ENCODE measurements around the gene ZBTB49.
"Not testable (repeated sequence)": the region's sequence is repeated elsewhere in the genome, so short reads cannot be mapped to it uniquely, and the experiment has no call there.

GRCh38 chr4:4257705-4258104 is 32.3 kb upstream of the ZBTB49 start:
- TF ChIP-seq POLR2A (IDR thresholded peaks at IDR 0.05; ENCODE audit: low read depth, low read length); CTCF (IDR thresholded peaks at IDR 0.05; ENCODE audit: extremely low read depth in 1 of 2, insufficient read depth in 1 of 2, low read depth in 1 of 2, low read length in 2 of 2); EZH2 (IDR thresholded peaks at IDR 0.05; ENCODE audit: borderline replicate concordance, low read depth, low read length, severe bottlenecking): not testable (repeated sequence)

All from endothelial cell of umbilical vein (primary cell).